C4-2B (cell line): Measurements from ENCODE around the gene IFITM1.

Experiments used
- H3K27ac ChIP-seq: fragments of 450-650 bp; 2 replicates; pipeline ENCODE4 v1.5.1; 2017
- ZFX ChIP-seq: fragments of 450-650 bp; IDR thresholded peaks from 2 replicates; pipeline ENCODE4 v1.6.1; 2017
- TF ChIP-seq, protein P1 (sequence below): fragments of 450-650 bp; conservative IDR thresholded peaks from 2 replicates; pipeline ENCODE4 v1.5.1; 2017; ENCODE audit warnings: mild to moderate bottlenecking

The IFITM1 gene

DNA sequence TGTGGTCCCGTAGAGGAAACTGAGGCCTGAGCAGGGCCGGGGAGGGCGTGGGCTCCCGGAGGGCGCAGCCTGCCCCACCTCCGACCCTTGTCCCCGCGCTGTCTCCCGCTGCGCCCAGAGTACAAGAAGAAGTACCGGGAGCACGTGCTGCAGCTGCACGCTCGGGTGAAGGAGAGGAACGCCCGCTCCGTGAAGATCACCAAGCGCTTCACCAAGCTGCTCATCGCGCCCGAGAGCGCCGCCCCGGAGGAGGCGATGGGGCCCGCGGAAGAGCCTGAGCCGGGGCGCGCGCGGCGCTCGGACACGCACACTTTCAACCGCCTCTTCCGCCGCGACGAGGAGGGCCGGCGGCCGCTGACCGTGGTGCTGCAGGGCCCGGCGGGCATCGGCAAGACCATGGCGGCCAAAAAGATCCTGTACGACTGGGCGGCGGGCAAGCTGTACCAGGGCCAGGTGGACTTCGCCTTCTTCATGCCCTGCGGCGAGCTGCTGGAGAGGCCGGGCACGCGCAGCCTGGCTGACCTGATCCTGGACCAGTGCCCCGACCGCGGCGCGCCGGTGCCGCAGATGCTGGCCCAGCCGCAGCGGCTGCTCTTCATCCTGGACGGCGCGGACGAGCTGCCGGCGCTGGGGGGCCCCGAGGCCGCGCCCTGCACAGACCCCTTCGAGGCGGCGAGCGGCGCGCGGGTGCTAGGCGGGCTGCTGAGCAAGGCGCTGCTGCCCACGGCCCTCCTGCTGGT is 33.7 kb upstream of the IFITM1 start:
- no peak overlapping the region for H3K27ac ChIP-seq
- TF ChIP-seq, protein P1, sequence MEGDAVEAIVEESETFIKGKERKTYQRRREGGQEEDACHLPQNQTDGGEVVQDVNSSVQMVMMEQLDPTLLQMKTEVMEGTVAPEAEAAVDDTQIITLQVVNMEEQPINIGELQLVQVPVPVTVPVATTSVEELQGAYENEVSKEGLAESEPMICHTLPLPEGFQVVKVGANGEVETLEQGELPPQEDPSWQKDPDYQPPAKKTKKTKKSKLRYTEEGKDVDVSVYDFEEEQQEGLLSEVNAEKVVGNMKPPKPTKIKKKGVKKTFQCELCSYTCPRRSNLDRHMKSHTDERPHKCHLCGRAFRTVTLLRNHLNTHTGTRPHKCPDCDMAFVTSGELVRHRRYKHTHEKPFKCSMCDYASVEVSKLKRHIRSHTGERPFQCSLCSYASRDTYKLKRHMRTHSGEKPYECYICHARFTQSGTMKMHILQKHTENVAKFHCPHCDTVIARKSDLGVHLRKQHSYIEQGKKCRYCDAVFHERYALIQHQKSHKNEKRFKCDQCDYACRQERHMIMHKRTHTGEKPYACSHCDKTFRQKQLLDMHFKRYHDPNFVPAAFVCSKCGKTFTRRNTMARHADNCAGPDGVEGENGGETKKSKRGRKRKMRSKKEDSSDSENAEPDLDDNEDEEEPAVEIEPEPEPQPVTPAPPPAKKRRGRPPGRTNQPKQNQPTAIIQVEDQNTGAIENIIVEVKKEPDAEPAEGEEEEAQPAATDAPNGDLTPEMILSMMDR = no peak
- no peak for TF ChIP-seq ZFX

DNA sequence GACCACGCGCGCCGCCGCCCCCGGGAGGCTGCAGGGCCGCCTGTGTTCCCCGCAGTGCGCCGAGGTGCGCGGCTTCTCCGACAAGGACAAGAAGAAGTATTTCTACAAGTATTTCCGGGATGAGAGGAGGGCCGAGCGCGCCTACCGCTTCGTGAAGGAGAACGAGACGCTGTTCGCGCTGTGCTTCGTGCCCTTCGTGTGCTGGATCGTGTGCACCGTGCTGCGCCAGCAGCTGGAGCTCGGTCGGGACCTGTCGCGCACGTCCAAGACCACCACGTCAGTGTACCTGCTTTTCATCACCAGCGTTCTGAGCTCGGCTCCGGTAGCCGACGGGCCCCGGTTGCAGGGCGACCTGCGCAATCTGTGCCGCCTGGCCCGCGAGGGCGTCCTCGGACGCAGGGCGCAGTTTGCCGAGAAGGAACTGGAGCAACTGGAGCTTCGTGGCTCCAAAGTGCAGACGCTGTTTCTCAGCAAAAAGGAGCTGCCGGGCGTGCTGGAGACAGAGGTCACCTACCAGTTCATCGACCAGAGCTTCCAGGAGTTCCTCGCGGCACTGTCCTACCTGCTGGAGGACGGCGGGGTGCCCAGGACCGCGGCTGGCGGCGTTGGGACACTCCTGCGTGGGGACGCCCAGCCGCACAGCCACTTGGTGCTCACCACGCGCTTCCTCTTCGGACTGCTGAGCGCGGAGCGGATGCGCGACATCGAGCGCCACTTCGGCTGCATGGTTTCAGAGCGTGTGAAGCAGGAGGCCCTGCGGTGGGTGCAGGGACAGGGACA is 32.9 kb upstream of the IFITM1 start:
- no peak for TF ChIP-seq ZFX
- TF ChIP-seq, protein P1 = no peak
- H3K27ac ChIP-seq = no peak overlapping the region

DNA sequence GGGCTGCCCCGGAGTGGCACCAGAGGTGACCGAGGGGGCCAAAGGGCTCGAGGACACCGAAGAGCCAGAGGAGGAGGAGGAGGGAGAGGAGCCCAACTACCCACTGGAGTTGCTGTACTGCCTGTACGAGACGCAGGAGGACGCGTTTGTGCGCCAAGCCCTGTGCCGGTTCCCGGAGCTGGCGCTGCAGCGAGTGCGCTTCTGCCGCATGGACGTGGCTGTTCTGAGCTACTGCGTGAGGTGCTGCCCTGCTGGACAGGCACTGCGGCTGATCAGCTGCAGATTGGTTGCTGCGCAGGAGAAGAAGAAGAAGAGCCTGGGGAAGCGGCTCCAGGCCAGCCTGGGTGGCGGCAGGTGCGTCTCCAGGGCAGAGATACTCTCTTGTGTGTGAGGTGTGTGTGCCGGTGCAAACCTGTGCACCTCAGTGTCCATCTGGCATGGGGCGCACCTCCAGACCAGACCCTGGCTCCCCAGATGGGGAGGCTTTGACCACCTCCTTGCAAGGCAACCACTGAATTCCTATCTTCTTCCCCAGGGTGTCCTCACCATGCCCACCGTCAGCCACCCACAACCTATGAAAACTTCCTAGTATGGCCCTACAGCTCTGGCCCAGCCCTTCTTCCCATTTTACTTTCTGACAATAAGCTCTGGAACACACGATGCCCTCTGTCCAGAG is 32.2 kb upstream of the IFITM1 start:
- TF ChIP-seq, protein P1 = no peak
- TF ChIP-seq ZFX = no peak
- H3K27ac ChIP-seq = no peak overlapping the region

DNA sequence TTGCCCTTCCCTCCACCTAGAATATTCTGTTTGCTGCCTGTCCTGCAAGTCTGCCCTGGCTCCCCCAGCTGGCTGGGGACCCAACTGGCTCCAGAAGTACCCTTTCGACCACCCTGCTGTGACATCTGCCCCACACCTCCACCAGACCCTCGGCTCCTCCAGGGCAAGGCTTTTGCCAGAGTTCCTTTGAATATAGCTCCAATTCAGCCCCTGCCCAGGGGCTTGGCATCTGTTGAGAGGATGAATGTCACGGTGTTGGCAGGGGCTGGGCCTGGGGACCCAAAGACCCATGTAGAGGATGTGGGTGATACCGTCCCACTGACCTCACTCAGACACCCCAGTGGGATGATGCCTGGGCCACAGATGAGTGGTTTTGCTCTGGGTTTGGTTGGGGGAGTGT is 31.7 kb upstream of the IFITM1 start:
- TF ChIP-seq, protein P1 = no peak
- TF ChIP-seq ZFX = no peak
- H3K27ac ChIP-seq = no peak overlapping the region

DNA sequence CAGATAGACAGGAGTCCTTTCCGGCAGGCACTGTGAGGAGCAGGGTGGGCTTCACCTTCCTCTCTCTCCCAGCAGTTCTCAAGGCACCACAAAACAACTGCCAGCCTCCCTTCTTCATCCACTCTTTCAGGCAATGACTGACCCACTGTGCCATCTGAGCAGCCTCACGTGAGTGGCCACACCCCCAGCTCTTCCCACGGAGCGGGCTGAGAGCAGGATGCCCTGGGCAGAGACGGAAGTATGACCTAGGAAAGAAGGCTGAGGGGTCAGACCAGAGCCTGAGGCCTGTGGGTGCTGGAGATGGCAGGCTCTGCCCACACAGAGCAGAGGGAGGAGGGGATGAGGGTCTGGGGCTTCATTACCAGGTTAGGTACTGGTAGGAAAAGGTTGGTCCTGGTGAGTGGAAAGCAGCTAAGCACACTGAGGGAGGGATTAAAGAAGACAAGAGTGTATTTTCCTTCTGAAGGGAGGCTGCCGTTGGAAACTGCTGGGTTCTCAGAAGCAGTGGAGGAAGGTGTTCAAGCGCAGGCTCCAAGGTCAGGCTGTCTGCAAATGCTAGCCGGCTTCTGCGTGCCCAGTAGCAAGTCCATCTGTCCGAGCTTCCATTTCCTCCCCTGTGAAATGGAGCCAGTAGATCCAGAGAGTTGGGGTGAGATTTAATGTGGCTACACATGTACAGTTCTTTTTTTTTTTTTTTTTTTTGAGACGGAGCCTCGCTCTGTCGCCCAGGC is 31.0 kb upstream of the IFITM1 start:
- H3K27ac ChIP-seq = no peak overlapping the region
- TF ChIP-seq ZFX = no peak
- TF ChIP-seq, protein P1 = no peak

DNA sequence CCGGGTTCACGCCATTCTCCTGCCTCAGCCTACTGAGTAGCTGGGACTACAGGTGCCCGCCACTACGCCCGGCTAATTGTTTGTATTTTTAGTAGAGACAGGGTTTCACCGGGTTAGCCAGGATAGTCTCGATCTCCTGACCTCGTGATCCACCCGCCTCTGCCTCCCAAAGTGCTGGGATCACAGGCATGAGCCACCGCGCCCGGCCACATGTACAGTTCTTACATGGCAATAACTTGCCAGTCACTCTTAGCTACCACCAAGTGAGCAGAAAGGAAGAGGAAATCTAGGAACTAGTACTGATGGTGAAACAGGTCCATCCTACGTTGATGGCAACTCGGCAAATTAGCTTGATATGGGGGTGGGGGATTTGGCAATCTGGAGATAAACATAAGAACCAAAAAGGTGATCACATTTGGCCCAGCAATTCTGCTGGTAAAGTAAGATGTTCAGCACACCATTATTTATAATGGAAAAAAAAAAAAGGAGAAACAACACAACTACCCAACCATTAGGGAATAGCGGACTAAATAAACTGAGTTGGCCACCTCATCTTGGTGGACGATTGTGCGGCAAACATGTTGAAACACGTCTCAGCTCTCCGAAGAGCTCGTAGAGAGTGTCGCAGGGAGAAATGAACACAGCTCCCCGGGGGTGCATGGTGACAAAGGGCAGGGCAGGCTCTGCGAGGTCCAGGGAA is 30.3 kb upstream of the IFITM1 start:
- no peak overlapping the region for H3K27ac ChIP-seq
- TF ChIP-seq, protein P1 = no peak
- no peak for TF ChIP-seq ZFX
